NCI-H2171 (cell line): Measurements from ENCODE around the gene FASTKD1.
"Not testable (repeated sequence)": the region's sequence is repeated elsewhere in the genome, so short reads cannot be mapped to it uniquely, and the experiment has no call there.

ENCODE experiments used
- DNase-seq: peaks from one replicate; lab custom pipeline; 2025; lab: John Stamatoyannopoulos, UW

Gene FASTKD1

GRCh38 chr2:169570752-169571151, 2.9 kb downstream of the FASTKD1 start:
- not testable (repeated sequence) for DNase-seq

DNA sequence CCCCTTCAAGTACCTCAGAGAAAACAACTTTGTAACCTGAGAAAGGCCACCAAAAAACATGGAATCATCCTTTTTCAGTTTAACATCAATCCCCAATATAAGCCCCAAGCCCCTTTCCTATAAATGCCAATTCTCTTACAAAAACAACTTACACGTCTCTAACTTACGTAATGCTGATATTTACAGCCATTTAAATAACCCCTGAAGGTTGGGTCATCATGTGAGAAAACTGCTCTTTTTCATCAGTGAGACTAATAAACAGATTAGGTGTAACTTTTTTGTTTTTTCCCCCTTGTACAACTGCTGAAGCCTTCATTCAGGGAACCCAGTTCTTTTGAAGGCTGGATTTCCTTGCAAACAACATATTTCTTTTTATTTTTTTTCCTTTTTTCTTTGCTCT, 3.7 kb downstream of the FASTKD1 start:
- no peak for DNase-seq

GRCh38 chr2:169565686-169566085, 8.0 kb downstream of the FASTKD1 start:
- DNase-seq = no peak

DNA sequence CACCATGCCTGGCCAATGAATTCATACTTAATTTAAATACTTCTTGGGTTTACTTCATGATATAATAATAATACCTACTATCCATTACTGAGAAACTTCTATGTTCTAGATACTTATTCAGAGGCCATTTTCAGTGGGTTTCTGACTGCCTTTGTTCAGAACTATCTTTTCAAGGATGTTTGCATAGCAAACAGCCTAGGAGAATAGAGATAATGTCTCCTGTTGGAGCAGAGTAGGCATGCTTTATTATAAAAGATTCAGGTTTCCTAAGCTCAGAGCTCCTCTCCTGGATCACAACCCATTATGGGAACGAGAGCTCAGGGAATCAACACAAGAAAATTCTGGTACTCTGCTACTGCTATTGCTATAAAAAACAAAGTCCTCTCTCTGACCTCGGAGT, 11.1 kb downstream of the FASTKD1 start:
- DNase-seq = no peak

GRCh38 chr2:169562084-169562483, 11.6 kb downstream of the FASTKD1 start:
- not testable (repeated sequence) for DNase-seq

DNA sequence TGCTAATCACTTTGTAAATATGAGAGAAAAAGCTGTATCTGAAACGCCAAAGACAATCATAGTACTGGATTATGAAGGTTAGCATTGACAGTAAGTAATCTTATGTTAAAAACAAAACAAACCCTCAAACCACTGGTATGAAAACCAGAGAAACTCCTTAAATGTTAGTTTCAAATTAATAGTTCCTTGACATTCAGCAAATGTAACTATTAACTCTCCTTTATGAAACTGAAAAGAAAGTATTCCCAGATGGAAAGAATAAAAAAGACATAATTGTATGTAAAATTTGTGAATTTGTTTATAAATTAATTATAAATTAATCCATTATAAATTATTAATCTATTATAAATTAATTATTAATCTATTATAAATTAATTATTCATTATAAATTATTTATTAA, 12.3 kb downstream of the FASTKD1 start:
- no peak for DNase-seq

DNA sequence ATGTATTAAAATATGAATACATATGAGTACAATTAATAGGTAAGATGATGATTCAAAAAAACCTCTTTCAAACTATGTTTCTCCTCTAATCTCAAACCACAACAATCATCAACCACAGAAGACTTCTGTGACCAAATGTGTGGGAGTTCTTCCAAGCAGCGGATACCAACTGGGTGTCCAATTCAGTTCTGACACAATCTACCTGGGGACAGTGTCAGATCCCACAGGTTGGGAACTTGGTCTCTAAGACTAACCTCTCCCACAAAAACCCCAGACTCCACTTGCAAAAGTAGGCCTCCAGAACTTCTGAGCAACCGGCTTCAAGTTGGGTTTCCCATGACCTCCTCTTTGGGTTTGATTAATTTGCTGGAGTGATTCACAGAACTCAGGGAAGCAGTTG, 26.9 kb downstream of the FASTKD1 start:
- no peak for DNase-seq

DNA sequence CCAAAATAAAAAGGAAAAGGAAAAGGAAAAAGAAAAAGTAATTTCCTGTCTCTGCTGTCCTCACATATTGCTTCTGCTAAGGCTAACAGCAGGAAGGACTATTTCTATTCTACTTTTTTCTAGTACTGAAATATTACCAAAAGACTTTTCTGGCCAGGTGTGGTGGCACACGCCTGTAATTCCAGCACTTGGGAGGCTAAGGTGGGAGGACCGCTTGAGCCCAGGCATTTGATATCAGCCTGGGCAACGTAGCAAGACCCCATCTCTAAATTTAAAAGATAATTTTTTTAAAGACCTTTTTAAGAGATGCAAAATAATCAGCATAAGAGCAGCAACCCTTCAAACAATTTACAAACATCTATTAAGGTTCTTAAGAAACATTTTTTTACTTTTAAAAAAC, 31.2 kb downstream of the FASTKD1 start:
- DNase-seq = no peak

- DNase-seq = no peak
These were observed 33.5 kb downstream of the FASTKD1 start for GRCh38 chr2:169540146-169540545.

- DNase-seq = not testable (repeated sequence)
These were observed 34.2 kb downstream of the FASTKD1 start for GRCh38 chr2:169539460-169539859.

DNA sequence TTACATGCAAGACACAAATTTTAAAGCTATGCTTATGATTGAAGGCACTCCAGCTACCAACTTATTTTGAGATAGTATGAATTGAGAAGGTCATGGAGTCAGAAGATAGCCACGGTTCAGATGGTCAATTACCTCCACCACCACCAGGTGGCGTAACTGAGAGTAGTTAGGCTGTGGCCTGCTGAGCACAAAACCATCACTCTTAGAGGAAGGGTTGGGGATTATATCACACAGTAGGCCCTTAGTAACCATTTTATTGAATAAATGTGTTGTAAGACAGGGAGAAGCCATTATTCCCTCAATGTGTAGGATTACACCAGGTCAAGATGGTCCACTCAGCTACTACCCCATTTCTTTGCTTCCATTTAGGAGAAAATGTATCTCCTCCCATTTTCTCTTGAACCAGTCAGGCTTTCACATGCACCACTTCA, 45.4 kb downstream of the FASTKD1 start:
- peak; percentile 5 for DNase-seq

GRCh38 chr2:169526451-169526850, 47.2 kb downstream of the FASTKD1 start:
- no peak for DNase-seq

GRCh38 chr2:169525434-169525833, 48.2 kb downstream of the FASTKD1 start:
- DNase-seq = no peak

DNA sequence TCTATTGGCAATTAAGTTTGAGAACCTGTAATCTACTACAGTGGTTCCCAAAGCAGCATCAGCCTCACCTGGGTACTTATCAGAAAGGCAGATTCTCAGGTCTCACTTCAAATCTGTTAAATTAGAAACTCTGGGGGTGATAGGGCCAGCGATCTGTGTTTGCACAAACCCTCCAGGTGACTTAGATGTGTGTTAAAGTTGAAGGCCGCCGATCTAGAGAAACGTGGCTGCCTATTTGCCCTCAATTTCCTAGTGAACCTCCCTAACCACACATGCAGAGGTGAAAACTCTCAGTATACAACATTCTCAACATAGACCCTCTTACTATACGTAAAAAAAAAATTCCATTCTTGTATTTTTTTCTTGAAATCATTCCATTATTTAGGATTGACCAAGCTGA, 50.0 kb downstream of the FASTKD1 start:
- no peak for DNase-seq

- DNase-seq = no peak
These were observed 52.8 kb downstream of the FASTKD1 start for GRCh38 chr2:169520896-169521295.

DNA sequence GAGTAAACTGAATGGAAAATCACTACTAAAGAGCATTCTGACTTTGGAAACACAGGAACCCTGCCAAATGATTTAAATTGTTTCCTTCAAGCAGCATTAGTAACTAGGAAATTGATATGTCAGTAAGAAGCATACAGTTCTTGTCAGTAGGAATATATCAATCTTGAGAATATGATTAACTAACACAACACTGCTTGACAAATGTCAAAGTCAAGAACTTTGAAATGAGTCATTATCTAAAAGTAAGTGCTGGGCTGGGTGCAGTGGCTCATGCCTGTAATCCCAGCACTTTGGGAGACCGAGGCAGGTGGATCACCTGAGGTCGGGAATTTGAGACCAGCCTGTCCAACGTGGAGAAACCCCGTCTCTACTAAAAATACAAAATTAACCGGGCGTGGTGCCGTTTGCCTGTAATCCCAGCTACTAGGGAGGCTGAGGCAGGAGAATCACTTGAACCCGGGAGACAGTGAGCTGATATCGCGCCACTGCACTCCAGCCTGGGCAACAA, 57.1 kb downstream of the FASTKD1 start:
- DNase-seq = not testable (repeated sequence)

- DNase-seq = not testable (repeated sequence)
These were observed 58.9 kb downstream of the FASTKD1 start for GRCh38 chr2:169514758-169515157.

- no peak for DNase-seq
These were observed 59.7 kb downstream of the FASTKD1 start for GRCh38 chr2:169513926-169514325.

DNA sequence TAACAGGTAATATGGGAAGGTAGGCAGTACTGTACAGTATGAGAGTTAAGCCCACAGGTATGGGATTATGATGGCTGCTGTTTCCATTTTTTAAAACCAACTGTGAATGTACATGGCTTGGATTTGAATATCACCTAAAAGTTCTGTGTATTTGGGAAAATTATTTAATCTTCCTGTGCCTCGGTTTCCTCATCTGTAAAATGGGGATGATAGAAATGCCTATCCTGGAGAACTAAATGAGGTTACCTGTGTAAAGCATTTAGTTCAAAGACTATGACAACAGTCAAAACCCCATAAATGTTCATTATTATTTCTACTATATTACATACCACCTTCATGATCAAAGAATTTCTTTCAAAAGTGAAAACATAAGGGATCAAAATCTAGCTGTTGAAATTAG, 60.6 kb downstream of the FASTKD1 start:
- no peak for DNase-seq

DNA sequence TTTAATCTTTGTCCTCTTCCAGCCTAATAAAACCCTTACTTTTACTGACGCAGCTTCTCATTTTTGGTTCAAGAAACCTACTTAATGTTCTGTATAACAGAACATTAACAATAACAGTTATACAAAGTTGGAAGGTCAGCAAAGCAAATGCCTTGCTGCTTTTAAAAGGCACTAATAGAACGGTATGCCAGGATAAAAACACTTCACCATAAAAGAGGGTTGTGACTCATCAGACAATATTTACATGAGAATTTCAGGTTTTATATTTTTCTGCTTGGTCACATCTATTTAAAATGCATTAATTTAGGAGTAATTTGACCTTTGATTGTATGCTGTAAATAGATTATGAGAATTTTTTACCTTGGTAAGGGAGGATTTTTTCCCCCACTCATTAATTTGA, 61.1 kb downstream of the FASTKD1 start:
- DNase-seq = no peak

DNA sequence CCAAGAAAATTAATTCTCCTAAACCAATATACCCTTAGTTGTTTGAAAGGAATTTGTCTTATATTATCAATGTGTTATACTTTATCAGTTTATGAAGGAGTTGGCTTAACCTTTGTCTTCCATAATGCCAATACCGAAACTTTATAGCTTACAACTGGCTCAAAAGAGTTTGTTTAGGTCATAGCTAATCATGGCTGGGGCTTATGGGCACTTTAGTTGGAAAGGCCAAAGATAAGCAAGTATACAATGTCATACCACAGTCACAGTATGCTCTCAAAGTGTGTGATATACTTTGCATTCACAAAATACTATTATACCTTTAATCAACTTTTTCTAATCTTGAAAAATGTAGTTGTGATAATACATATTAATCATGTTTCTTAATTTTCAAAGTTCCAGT, 61.8 kb downstream of the FASTKD1 start:
- no peak for DNase-seq

DNA sequence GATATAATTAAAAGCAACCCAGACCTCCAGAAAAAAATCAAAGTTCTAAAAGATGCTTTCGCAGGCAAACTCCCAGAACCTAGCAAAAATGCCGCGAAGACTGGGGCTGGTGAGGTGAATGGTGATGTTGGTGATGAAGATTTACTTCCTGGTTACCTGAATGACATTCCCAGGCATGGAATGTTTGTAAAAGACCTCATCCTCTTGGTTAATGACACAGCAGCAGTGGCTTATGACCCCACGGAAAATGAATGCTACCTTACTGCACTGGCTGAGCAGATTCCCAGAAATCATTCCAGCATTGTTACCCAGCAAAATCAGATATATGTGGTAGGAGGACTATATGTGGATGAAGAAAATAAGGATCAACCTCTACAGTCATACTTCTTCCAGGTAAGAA, 63.2 kb downstream of the FASTKD1 start:
- no peak for DNase-seq

- DNase-seq = no peak
These were observed 63.7 kb downstream of the FASTKD1 start for GRCh38 chr2:169509955-169510354.

- DNase-seq = no peak
These were observed 64.3 kb downstream of the FASTKD1 start, which contains the start of gene KLHL41 for GRCh38 chr2:169509298-169509885. TSS of gene KLHL41 (plus strand) at chr2:169509702. CDS start at chr2:169509779, 77 bp downstream.
